Measurements from ENCODE around the gene ARL11. TPM values are rescaled to one million over a fixed set of nuclear protein-coding genes. Genes with fewer than 3 reads are reported as not detected.

ARL11 gene
- total RNA-seq, 2 experiments from 2014 or later, result 3.5 to 4.3 TPM

- no peaks in the 10 kb centered on the region for H3K9me3 Mint-ChIP-seq
- no peak for DNase-seq
- peaks cover 4% of the 10 kb centered on the region for H3K4me1 Mint-ChIP-seq
- no peak overlapping the region for H3K4me3 Mint-ChIP-seq
- ATAC-seq (ENCODE audit: low read depth), result no peak
- no peak overlapping the region for H3K27ac Mint-ChIP-seq
- POLR2A ChIA-PET, result no interaction called here
- H3K27me3 Mint-ChIP-seq, result no peaks in the 10 kb centered on the region
- peaks cover 15% of the 10 kb centered on the region for H3K36me3 Mint-ChIP-seq
Observed at GRCh38 chr13:49669735-49670309, 41.5 kb downstream of the ARL11 start.

DNA sequence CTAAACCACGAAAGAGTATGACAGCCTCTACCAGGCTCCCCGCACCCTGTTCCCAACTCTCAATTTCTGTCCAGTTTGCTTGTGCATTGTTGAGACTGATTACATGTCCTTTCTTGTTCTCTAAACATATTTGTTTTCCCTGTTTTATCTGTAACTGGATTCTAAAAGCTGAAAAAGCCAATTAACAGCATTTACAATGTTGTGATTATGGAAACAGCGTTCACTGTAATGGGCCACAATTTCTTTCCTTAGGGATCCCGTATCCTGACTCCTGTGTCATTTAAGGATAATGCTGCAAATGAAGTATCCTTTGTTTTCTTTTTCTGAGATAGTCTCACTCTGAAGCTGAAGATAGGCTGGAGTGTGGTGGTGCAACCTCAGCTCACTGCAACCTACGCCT lies 42.5 kb downstream of the ARL11 start:
- no peak for ATAC-seq (ENCODE audit: low read depth)
- peaks cover 4% of the 10 kb centered on the region for H3K4me1 Mint-ChIP-seq
- H3K27ac Mint-ChIP-seq, result no peak overlapping the region
- no peak for DNase-seq
- H3K9me3 Mint-ChIP-seq, result no peaks in the 10 kb centered on the region
- H3K27me3 Mint-ChIP-seq, result no peaks in the 10 kb centered on the region
- POLR2A ChIA-PET, result no interaction called here
- peaks cover 15% of the 10 kb centered on the region for H3K36me3 Mint-ChIP-seq
- no peak overlapping the region for H3K4me3 Mint-ChIP-seq

- H3K9me3 Mint-ChIP-seq, result no peaks in the 10 kb centered on the region
- H3K27ac Mint-ChIP-seq, result no peak overlapping the region
- ATAC-seq (ENCODE audit: low read depth) (no peak), DNase-seq (no peak)
- H3K4me1 Mint-ChIP-seq, result peaks cover 2% of the 10 kb centered on the region
- H3K4me3 Mint-ChIP-seq, result no peak overlapping the region
- no peaks in the 10 kb centered on the region for H3K27me3 Mint-ChIP-seq
- POLR2A ChIA-PET, result no interaction called here
- H3K36me3 Mint-ChIP-seq, result peaks cover 8% of the 10 kb centered on the region
Observed at GRCh38 chr13:49676581-49677298, 48.4 kb downstream of the ARL11 start.

- H3K4me3 Mint-ChIP-seq, result no peak overlapping the region
- H3K4me1 Mint-ChIP-seq, result no peaks in the 10 kb centered on the region
- H3K9me3 Mint-ChIP-seq, result no peaks in the 10 kb centered on the region
- ATAC-seq (ENCODE audit: low read depth) (no peak), DNase-seq (no peak)
- peaks cover 6% of the 10 kb centered on the region for H3K36me3 Mint-ChIP-seq
- POLR2A ChIA-PET, result no interaction called here
- H3K27me3 Mint-ChIP-seq, result no peaks in the 10 kb centered on the region
- no peak overlapping the region for H3K27ac Mint-ChIP-seq
Observed at GRCh38 chr13:49678191-49678914, 50.0 kb downstream of the ARL11 start.

DNA sequence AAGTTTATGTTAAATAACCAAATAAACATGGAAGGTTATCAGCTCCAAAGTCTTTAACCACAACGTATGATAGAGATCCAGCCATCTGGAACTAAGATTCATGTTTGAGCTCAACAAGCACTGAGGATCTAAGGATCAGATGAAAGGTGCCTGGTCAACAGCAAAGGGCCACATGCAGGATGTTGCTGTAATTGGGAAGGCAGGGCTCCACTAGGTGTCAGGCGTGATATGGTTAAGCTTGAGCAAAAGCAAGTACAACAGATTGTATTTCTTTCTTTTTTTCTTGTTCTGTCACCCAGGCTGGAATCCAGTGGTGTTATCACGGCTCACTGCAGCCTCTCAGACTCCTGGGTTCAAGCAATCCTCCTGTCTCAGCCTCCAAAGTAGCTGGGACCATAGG lies 50.9 kb downstream of the ARL11 start:
- Mint-ChIP-seq H3K4me3 (no peak overlapping the region), H3K36me3 (peaks cover 8% of the 10 kb centered on the region), H3K27ac (no peak overlapping the region), H3K9me3 (no peaks in the 10 kb centered on the region), H3K4me1 (no peaks in the 10 kb centered on the region), H3K27me3 (no peaks in the 10 kb centered on the region)
- POLR2A ChIA-PET, result interaction anchor here (1.2 kb wide), 1 partner anchor 12 kb away, joined by 3 read pairs; the partner anchor contains the start of gene EBPL
- ATAC-seq (ENCODE audit: low read depth) (no peak), DNase-seq (no peak)

DNA sequence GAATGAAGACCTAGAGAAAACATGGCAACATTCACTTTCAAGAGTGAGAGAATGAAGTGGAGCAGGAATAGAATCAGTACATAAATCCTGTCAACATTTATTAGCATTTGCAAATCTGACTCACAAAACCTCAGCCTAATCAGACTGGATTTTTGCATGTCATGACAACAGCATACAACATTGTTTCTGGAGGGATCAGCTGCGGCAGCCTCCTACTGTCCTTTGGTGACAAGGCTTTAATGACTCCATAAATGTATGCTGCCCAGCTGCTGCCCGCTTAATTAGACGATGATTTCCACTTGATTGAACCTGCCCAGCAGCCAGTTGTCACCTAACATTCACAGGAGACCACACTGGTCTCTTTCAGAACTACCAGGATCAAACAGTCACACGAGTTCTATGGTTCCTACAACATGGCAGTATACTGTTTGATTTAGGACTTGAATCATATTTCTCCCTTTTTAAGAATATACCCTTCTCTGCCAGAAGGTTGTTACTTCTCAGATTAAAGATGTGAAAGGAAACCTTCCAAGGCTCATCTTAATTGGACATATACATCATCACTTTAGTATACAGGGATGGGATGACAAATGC lies 53.6 kb downstream of the ARL11 start:
- Mint-ChIP-seq H3K4me1 (no peaks in the 10 kb centered on the region), H3K27me3 (no peaks in the 10 kb centered on the region), H3K27ac (no peak overlapping the region), H3K36me3 (peaks cover 11% of the 10 kb centered on the region), H3K9me3 (no peaks in the 10 kb centered on the region), H3K4me3 (no peak overlapping the region)
- POLR2A ChIA-PET, result interaction anchor here (0.9 kb wide), 1 partner anchor 10 kb away, joined by 4 read pairs; the partner anchor contains the start of gene EBPL
- ATAC-seq (ENCODE audit: low read depth) (no peak), DNase-seq (no peak)

Other genes starting within 250 kb of the ARL11 start
- 1 to 10 TPM; 3.8 to 4.8 TPM for gene CAB39L, start 184.4 kb upstream of the ARL11 start, total RNA-seq
- 10 to 100 TPM; 21.1 to 21.6 TPM for gene SETDB2, start 184.2 kb upstream of the ARL11 start, total RNA-seq
- gene PHF11, start 132.6 kb upstream of the ARL11 start, total RNA-seq, result 100 to 1,000 TPM; 121 to 123 TPM
- 10 to 100 TPM; 18.9 to 20.6 TPM for gene RCBTB1, start 42.9 kb upstream of the ARL11 start, total RNA-seq
- 10 to 100 TPM; 26.0 to 28.0 TPM for gene EBPL, start 63.0 kb downstream of the ARL11 start, total RNA-seq
- 10 to 100 TPM; 27.8 to 28.1 TPM for gene KPNA3, start 164.2 kb downstream of the ARL11 start, total RNA-seq

Measured in activated naive CD8-positive, alpha-beta T cell treated with anti-CD3 and anti-CD28 coated beads, Interleukin-2, amount 10 ng/mL, durations not matched to agents 7 days and 5 days (primary cell).